Activated naive CD8-positive, alpha-beta T cell (primary cell): ENCODE measurements around the gene THSD4.
"Not testable (repeated sequence)": the region's sequence is repeated elsewhere in the genome, so short reads cannot be mapped to it uniquely, and the experiment has no call there.

Experiments
- H3K27ac Mint-ChIP-seq: one replicate; pipeline ENCODE4 v1.8.0; 2021; ENCODE audit warnings: mixed read lengths
- H3K27me3 Mint-ChIP-seq: one replicate; pipeline ENCODE4 v1.8.0; 2021; ENCODE audit warnings: mixed read lengths
- H3K36me3 Mint-ChIP-seq: one replicate; pipeline ENCODE4 v1.8.0; 2021; ENCODE audit warnings: mixed read lengths
- H3K4me1 Mint-ChIP-seq: one replicate; pipeline ENCODE4 v1.8.0; 2021; ENCODE audit warnings: low read depth, mixed read lengths
- H3K4me3 Mint-ChIP-seq: one replicate; pipeline ENCODE4 v1.8.0; 2021; ENCODE audit warnings: mild to moderate bottlenecking, mixed read lengths
- H3K9me3 Mint-ChIP-seq: one replicate; pipeline ENCODE4 v1.8.0; 2021; ENCODE audit warnings: low read depth, mixed read lengths

The THSD4 gene

GRCh38 chr15:71168166-71168834 lies 53.0 kb downstream of the THSD4 start:
- H3K27me3 Mint-ChIP-seq = peaks cover 18% of the 10 kb centered on the region
- H3K4me3 Mint-ChIP-seq = no peak overlapping the region
- H3K36me3 Mint-ChIP-seq = no peaks in the 10 kb centered on the region
- no peak overlapping the region for H3K27ac Mint-ChIP-seq
- H3K9me3 Mint-ChIP-seq = peaks cover 8% of the 10 kb centered on the region
- no peaks in the 10 kb centered on the region for H3K4me1 Mint-ChIP-seq

- no peaks in the 10 kb centered on the region for H3K4me1 Mint-ChIP-seq
- peaks cover 3% of the 10 kb centered on the region for H3K36me3 Mint-ChIP-seq
- no peak overlapping the region for H3K27ac Mint-ChIP-seq
- H3K9me3 Mint-ChIP-seq = peaks cover 13% of the 10 kb centered on the region
- H3K27me3 Mint-ChIP-seq = peaks cover 22% of the 10 kb centered on the region
- no peak overlapping the region for H3K4me3 Mint-ChIP-seq
These were observed 54.9 kb downstream of the THSD4 start for GRCh38 chr15:71170163-71170562.

GRCh38 chr15:71171195-71171594 lies 55.9 kb downstream of the THSD4 start:
- no peaks in the 10 kb centered on the region for H3K4me1 Mint-ChIP-seq
- peaks cover 3% of the 10 kb centered on the region for H3K36me3 Mint-ChIP-seq
- no peak overlapping the region for H3K27ac Mint-ChIP-seq
- peaks cover 17% of the 10 kb centered on the region for H3K27me3 Mint-ChIP-seq
- H3K9me3 Mint-ChIP-seq = peaks cover 13% of the 10 kb centered on the region
- no peak overlapping the region for H3K4me3 Mint-ChIP-seq

- not testable (repeated sequence) for H3K4me1 Mint-ChIP-seq, H3K27me3 Mint-ChIP-seq, H3K27ac Mint-ChIP-seq
These were observed 59.1 kb downstream of the THSD4 start for GRCh38 chr15:71174360-71174759.

GRCh38 chr15:71180986-71181853 lies 65.9 kb downstream of the THSD4 start:
- Mint-ChIP-seq H3K27me3 (peaks cover 3% of the 10 kb centered on the region), H3K4me1 (no peaks in the 10 kb centered on the region), H3K9me3 (no peaks in the 10 kb centered on the region), H3K36me3 (no peaks in the 10 kb centered on the region), H3K4me3 (no peak overlapping the region), H3K27ac (no peak overlapping the region)

More at GRCh38 chr15:71174360-71174759, 59.1 kb downstream of the THSD4 start:
- H3K4me3 Mint-ChIP-seq, H3K36me3 Mint-ChIP-seq: not testable (repeated sequence)
- H3K9me3 Mint-ChIP-seq = peaks cover 13% of the 10 kb centered on the region

GRCh38 chr15:71182522-71182921 lies 67.3 kb downstream of the THSD4 start:
- no peak overlapping the region for H3K27ac Mint-ChIP-seq
- peaks cover 3% of the 10 kb centered on the region for H3K27me3 Mint-ChIP-seq
- no peaks in the 10 kb centered on the region for H3K36me3 Mint-ChIP-seq
- no peak overlapping the region for H3K4me3 Mint-ChIP-seq
- no peaks in the 10 kb centered on the region for H3K4me1 Mint-ChIP-seq
- H3K9me3 Mint-ChIP-seq = no peaks in the 10 kb centered on the region

- H3K36me3 Mint-ChIP-seq = no peaks in the 10 kb centered on the region
- no peak overlapping the region for H3K27ac Mint-ChIP-seq
- peaks cover 3% of the 10 kb centered on the region for H3K27me3 Mint-ChIP-seq
- H3K4me3 Mint-ChIP-seq = no peak overlapping the region
- no peaks in the 10 kb centered on the region for H3K4me1 Mint-ChIP-seq
- no peaks in the 10 kb centered on the region for H3K9me3 Mint-ChIP-seq
These were observed 67.8 kb downstream of the THSD4 start for GRCh38 chr15:71183063-71183462.

- H3K36me3 Mint-ChIP-seq = no peaks in the 10 kb centered on the region
- H3K9me3 Mint-ChIP-seq = no peaks in the 10 kb centered on the region
- H3K4me3 Mint-ChIP-seq = no peak overlapping the region
- no peaks in the 10 kb centered on the region for H3K4me1 Mint-ChIP-seq
- no peak overlapping the region for H3K27ac Mint-ChIP-seq
- peaks cover 3% of the 10 kb centered on the region for H3K27me3 Mint-ChIP-seq
These were observed 70.4 kb downstream of the THSD4 start for GRCh38 chr15:71185706-71186105.

- H3K27me3 Mint-ChIP-seq = peaks cover 3% of the 10 kb centered on the region
- H3K4me3 Mint-ChIP-seq = no peak overlapping the region
- no peak overlapping the region for H3K27ac Mint-ChIP-seq
- H3K4me1 Mint-ChIP-seq = no peaks in the 10 kb centered on the region
- H3K9me3 Mint-ChIP-seq = no peaks in the 10 kb centered on the region
- H3K36me3 Mint-ChIP-seq = no peaks in the 10 kb centered on the region
These were observed 71.0 kb downstream of the THSD4 start for GRCh38 chr15:71186267-71186666.

GRCh38 chr15:71187078-71187477 lies 71.8 kb downstream of the THSD4 start:
- no peak overlapping the region for H3K27ac Mint-ChIP-seq
- peaks cover 3% of the 10 kb centered on the region for H3K27me3 Mint-ChIP-seq
- H3K36me3 Mint-ChIP-seq = no peaks in the 10 kb centered on the region
- H3K4me3 Mint-ChIP-seq = no peak overlapping the region
- no peaks in the 10 kb centered on the region for H3K4me1 Mint-ChIP-seq
- no peaks in the 10 kb centered on the region for H3K9me3 Mint-ChIP-seq

GRCh38 chr15:71187526-71187925 lies 72.3 kb downstream of the THSD4 start:
- Mint-ChIP-seq H3K36me3 (no peaks in the 10 kb centered on the region), H3K27me3 (peaks cover 3% of the 10 kb centered on the region), H3K27ac (no peak overlapping the region), H3K9me3 (no peaks in the 10 kb centered on the region), H3K4me3 (no peak overlapping the region), H3K4me1 (no peaks in the 10 kb centered on the region)

- Mint-ChIP-seq H3K9me3 (no peaks in the 10 kb centered on the region), H3K27ac (no peak overlapping the region), H3K4me3 (no peak overlapping the region), H3K4me1 (no peaks in the 10 kb centered on the region), H3K36me3 (no peaks in the 10 kb centered on the region), H3K27me3 (peaks cover 4% of the 10 kb centered on the region)
These were observed 74.4 kb downstream of the THSD4 start for GRCh38 chr15:71189718-71190117.

- Mint-ChIP-seq H3K4me3 (no peak overlapping the region), H3K36me3 (no peaks in the 10 kb centered on the region), H3K9me3 (no peaks in the 10 kb centered on the region), H3K4me1 (no peaks in the 10 kb centered on the region), H3K27ac (no peak overlapping the region), H3K27me3 (peaks cover 1% of the 10 kb centered on the region)
These were observed 76.0 kb downstream of the THSD4 start for GRCh38 chr15:71191296-71191695.

GRCh38 chr15:71192816-71193215 lies 77.5 kb downstream of the THSD4 start:
- Mint-ChIP-seq H3K9me3 (no peaks in the 10 kb centered on the region), H3K27ac (no peak overlapping the region)

GRCh38 chr15:71194286-71194685 lies 79.0 kb downstream of the THSD4 start:
- H3K4me1 Mint-ChIP-seq = no peaks in the 10 kb centered on the region
- no peak overlapping the region for H3K27ac Mint-ChIP-seq
- peaks cover 1% of the 10 kb centered on the region for H3K27me3 Mint-ChIP-seq
- H3K4me3 Mint-ChIP-seq = no peak overlapping the region
- no peaks in the 10 kb centered on the region for H3K9me3 Mint-ChIP-seq
- no peaks in the 10 kb centered on the region for H3K36me3 Mint-ChIP-seq

More at GRCh38 chr15:71192816-71193215, 77.5 kb downstream of the THSD4 start:
- Mint-ChIP-seq H3K36me3 (no peaks in the 10 kb centered on the region), H3K4me3 (no peak overlapping the region), H3K4me1 (no peaks in the 10 kb centered on the region), H3K27me3 (peaks cover 1% of the 10 kb centered on the region)
